Uterus (tissue), 2 donors: ENCODE results near the gene CAB39L.

Source experiments
- CTCF ChIP-seq, 4 experiments: fragments of 200-600 bp in 2 of 4; fragments of 450-650 bp in 2 of 4; sonication (generic) in 2 of 4; IDR thresholded peaks; one replicate each; pipeline ENCODE4 v1.5.1; 2016 to 2019; ENCODE audit warnings: antibody characterized with exemption in 4 of 4, mild to moderate bottlenecking in 2 of 4, moderate library complexity in 1 of 4
- POLR2A ChIP-seq, 2 donors: fragments of 450-650 bp; IDR thresholded peaks; one replicate each; pipeline ENCODE4 v1.6.1; 2016; ENCODE audit warnings: antibody characterized with exemption in 2 of 2, mild to moderate bottlenecking in 1 of 2, moderate library complexity in 1 of 2

GRCh38 chr13:49336655-49337054 lies 107.2 kb downstream of the CAB39L start:
- TF ChIP-seq CTCF (IDR thresholded peaks at IDR 0.05), result no peak
- TF ChIP-seq POLR2A (IDR thresholded peaks at IDR 0.05), result no peak
